ENCODE measurements around the gene F9. TPM values are rescaled to one million over a fixed set of nuclear protein-coding genes. Genes with fewer than 3 reads are reported as not detected.

Gene F9
- total RNA-seq, 1 experiment from 2014 or later, result 0.17 TPM

GRCh38 chrX:139533444-139533843 is 2.9 kb downstream of the F9 start:
- DNase-seq (ENCODE audit: low spot score) (no peak), ATAC-seq (no peak)
- TF ChIP-seq ZNF512 (CRISPR knock-in tag; IDR thresholded peaks at IDR 0.05; ENCODE audit: borderline replicate concordance) (no peak), FOXP4 (CRISPR knock-in tag; IDR thresholded peaks at IDR 0.05) (no peak), FOXK1 (CRISPR knock-in tag; IDR thresholded peaks at IDR 0.05) (no peak), ELF4 (CRISPR knock-in tag; IDR thresholded peaks at IDR 0.05; ENCODE audit: low read depth) (no peak), NR3C1 (CRISPR knock-in tag; conservative IDR thresholded peaks at IDR 0.05; ENCODE audit: low read depth) (no peak), SOX15 (CRISPR knock-in tag; IDR thresholded peaks at IDR 0.05) (no peak), HMGXB4 (CRISPR knock-in tag; IDR thresholded peaks at IDR 0.05) (no peak), RORB (CRISPR knock-in tag; IDR thresholded peaks at IDR 0.05) (no peak), ZNF671 (CRISPR knock-in tag; IDR thresholded peaks at IDR 0.05) (no peak), GABPB1 (CRISPR knock-in tag; IDR thresholded peaks at IDR 0.05) (no peak), GRHL2 (CRISPR knock-in tag; IDR thresholded peaks at IDR 0.05; ENCODE audit: insufficient replicate concordance, severe bottlenecking) (no peak), ZNF281 (CRISPR knock-in tag; IDR thresholded peaks at IDR 0.05) (no peak)
- no peaks in the 10 kb centered on the region for H3K4me1 Mint-ChIP-seq
- ChIA-PET CTCF (no interaction called here), POLR2A (no interaction called here)
- no peaks in the 10 kb centered on the region for H3K27me3 Mint-ChIP-seq (ENCODE audit: low read depth)
- no peaks in the 10 kb centered on the region for H3K9me3 Mint-ChIP-seq
- no peak overlapping the region for H3K27ac Mint-ChIP-seq
- H3K4me3 Mint-ChIP-seq, result no peak overlapping the region
- H3K36me3 Mint-ChIP-seq, result no peaks in the 10 kb centered on the region

- Mint-ChIP-seq H3K27ac (no peak overlapping the region), H3K9me3 (no peaks in the 10 kb centered on the region), H3K4me1 (no peaks in the 10 kb centered on the region), H3K4me3 (no peak overlapping the region), H3K27me3 (ENCODE audit: low read depth) (no peaks in the 10 kb centered on the region), H3K36me3 (no peaks in the 10 kb centered on the region)
- ChIA-PET POLR2A (no interaction called here), CTCF (no interaction called here)
- DNase-seq (ENCODE audit: low spot score), result no peak
- no peak for ATAC-seq
- TF ChIP-seq E2F4 (CRISPR knock-in tag; IDR thresholded peaks at IDR 0.05; ENCODE audit: borderline replicate concordance, low read depth), result no peak
- TF ChIP-seq ZNF138 (CRISPR knock-in tag; conservative IDR thresholded peaks at IDR 0.05), result no peak
- no peak for TF ChIP-seq EMX1 (CRISPR knock-in tag; IDR thresholded peaks at IDR 0.05)
- no peak for TF ChIP-seq RELA (CRISPR knock-in tag; IDR thresholded peaks at IDR 0.05; ENCODE audit: borderline replicate concordance)
- no peak for TF ChIP-seq ATF3 (CRISPR knock-in tag; conservative IDR thresholded peaks at IDR 0.05)
- no peak for TF ChIP-seq TEAD4 (CRISPR knock-in tag; IDR thresholded peaks at IDR 0.05)
- TF ChIP-seq PREB (CRISPR knock-in tag; IDR thresholded peaks at IDR 0.05; ENCODE audit: borderline replicate concordance), result no peak
- TF ChIP-seq GRHL2 (CRISPR knock-in tag; IDR thresholded peaks at IDR 0.05; ENCODE audit: insufficient replicate concordance, severe bottlenecking), result no peak
- no peak for TF ChIP-seq JUN (CRISPR knock-in tag; IDR thresholded peaks at IDR 0.05)
- TF ChIP-seq ZNF396 (CRISPR knock-in tag; IDR thresholded peaks at IDR 0.05; ENCODE audit: borderline replicate concordance), result no peak
- no peak for TF ChIP-seq ZNF263 (CRISPR knock-in tag; IDR thresholded peaks at IDR 0.05; ENCODE audit: low read depth)
- no peak for TF ChIP-seq JAZF1 (CRISPR knock-in tag; IDR thresholded peaks at IDR 0.05)
Measured at GRCh38 chrX:139538907-139539790, 8.6 kb downstream of the F9 start.

Data from WTC11 (cell line).